ENCODE results near the gene CHRM1. TPM values are rescaled to one million over a fixed set of nuclear protein-coding genes. Genes with fewer than 3 reads are reported as not detected.
"Not testable (repeated sequence)": the region's sequence is repeated elsewhere in the genome, so short reads cannot be mapped to it uniquely, and the experiment has no call there.

CHRM1 gene
- total RNA-seq, 1 donor from 2014 or later: not detected

- Histone ChIP-seq H3K36me3 (ENCODE audit: control insufficient read depth, insufficient read depth, low read length) (peaks cover 3% of the 10 kb centered on the region), H3K27me3 (ENCODE audit: control insufficient read depth, insufficient read depth, low read length) (no peaks in the 10 kb centered on the region), H3K4me3 (ENCODE audit: low read depth, low read length) (no peak overlapping the region)
- FAIRE-seq (no peak), DNase-seq (ENCODE audit: low read depth) (no peak)
- no peak for TF ChIP-seq CTCF (IDR thresholded peaks at IDR 0.05; ENCODE audit: insufficient read depth, low read length, severe bottlenecking)
These were observed 46.3 kb downstream of the CHRM1 start for GRCh38 chr11:62874851-62875250.

GRCh38 chr11:62865635-62866034, 55.5 kb downstream of the CHRM1 start:
- H3K36me3 ChIP-seq (ENCODE audit: control insufficient read depth, insufficient read depth, low read length): no peaks in the 10 kb centered on the region
- FAIRE-seq (no peak), DNase-seq (ENCODE audit: low read depth) (no peak)
- no peak for TF ChIP-seq CTCF (IDR thresholded peaks at IDR 0.05; ENCODE audit: insufficient read depth, low read length, severe bottlenecking)
- no peak overlapping the region for H3K4me3 ChIP-seq (ENCODE audit: low read depth, low read length)
- H3K27me3 ChIP-seq (ENCODE audit: control insufficient read depth, insufficient read depth, low read length): no peaks in the 10 kb centered on the region

- no peak for DNase-seq (ENCODE audit: low read depth)
- no peaks in the 10 kb centered on the region for H3K36me3 ChIP-seq (ENCODE audit: control insufficient read depth, insufficient read depth, low read length)
- H3K27me3 ChIP-seq (ENCODE audit: control insufficient read depth, insufficient read depth, low read length): no peaks in the 10 kb centered on the region
- H3K4me3 ChIP-seq (ENCODE audit: low read depth, low read length): no peak overlapping the region
- no peak for FAIRE-seq
- no peak for TF ChIP-seq CTCF (IDR thresholded peaks at IDR 0.05; ENCODE audit: insufficient read depth, low read length, severe bottlenecking)
These were observed 57.4 kb downstream of the CHRM1 start for GRCh38 chr11:62863687-62864335.

- DNase-seq (ENCODE audit: low read depth); H3K4me3 ChIP-seq (ENCODE audit: low read depth, low read length); H3K27me3 ChIP-seq (ENCODE audit: control insufficient read depth, insufficient read depth, low read length); H3K36me3 ChIP-seq (ENCODE audit: control insufficient read depth, insufficient read depth, low read length); FAIRE-seq: not testable (repeated sequence)
These were observed 59.5 kb downstream of the CHRM1 start for GRCh38 chr11:62861564-62862192.

- FAIRE-seq: no peak
- Histone ChIP-seq H3K27me3 (ENCODE audit: control insufficient read depth, insufficient read depth, low read length) (no peaks in the 10 kb centered on the region), H3K36me3 (ENCODE audit: control insufficient read depth, insufficient read depth, low read length) (no peaks in the 10 kb centered on the region), H3K4me3 (ENCODE audit: low read depth, low read length) (no peak overlapping the region)
- no peak for TF ChIP-seq CTCF (IDR thresholded peaks at IDR 0.05; ENCODE audit: insufficient read depth, low read length, severe bottlenecking)
- DNase-seq (ENCODE audit: low read depth): no peak
These were observed 60.2 kb downstream of the CHRM1 start for GRCh38 chr11:62860835-62861563.

GRCh38 chr11:62859281-62859703, 61.9 kb downstream of the CHRM1 start:
- H3K27me3 ChIP-seq (ENCODE audit: control insufficient read depth, insufficient read depth, low read length); H3K36me3 ChIP-seq (ENCODE audit: control insufficient read depth, insufficient read depth, low read length); DNase-seq (ENCODE audit: low read depth); H3K4me3 ChIP-seq (ENCODE audit: low read depth, low read length); FAIRE-seq: not testable (repeated sequence)

Other genes starting within 250 kb of the CHRM1 start
- 27.9 and 29.4 TPM in 2 replicates for gene UQCC3, start 249.7 kb downstream of the CHRM1 start, total RNA-seq
- gene LBHD1, start 249.1 kb downstream of the CHRM1 start, total RNA-seq: 0.77 and 1.1 TPM in 2 replicates
- 176 and 227 TPM in 2 replicates for gene UBXN1, start 242.3 kb downstream of the CHRM1 start, total RNA-seq
- gene LRRN4CL, start 231.8 kb downstream of the CHRM1 start, total RNA-seq: 0.26 and 1.2 TPM in 2 replicates
- gene BSCL2, start 213.9 kb downstream of the CHRM1 start, total RNA-seq: 23.7 and 42.0 TPM in 2 replicates
- gene GNG3, start 213.7 kb downstream of the CHRM1 start, total RNA-seq: not detected in 2 replicates
- gene HNRNPUL2, start 193.9 kb downstream of the CHRM1 start, total RNA-seq: 9.2 and 15.2 TPM in 2 replicates
- gene TTC9C, start 192.9 kb downstream of the CHRM1 start, total RNA-seq: 21.4 and 27.4 TPM in 2 replicates
- 11.0 and 11.6 TPM in 2 replicates for gene ZBTB3, start 167.2 kb downstream of the CHRM1 start, total RNA-seq
- 102 and 121 TPM in 2 replicates for gene POLR2G, start 159.8 kb downstream of the CHRM1 start, total RNA-seq
- 16.6 and 17.1 TPM in 2 replicates for gene TAF6L, start 150.0 kb downstream of the CHRM1 start, total RNA-seq
- 19.0 and 30.0 TPM in 2 replicates for gene TMEM179B, start 134.0 kb downstream of the CHRM1 start, total RNA-seq
- 18.6 and 19.5 TPM in 2 replicates for gene TMEM223, start 129.4 kb downstream of the CHRM1 start, total RNA-seq
- gene NXF1, start 115.9 kb downstream of the CHRM1 start, total RNA-seq: 13.4 and 15.3 TPM in 2 replicates
- gene STX5, start 89.3 kb downstream of the CHRM1 start, total RNA-seq: 31.3 and 36.2 TPM in 2 replicates
- gene TEX54, start 88.5 kb downstream of the CHRM1 start, total RNA-seq: not detected in 2 replicates
- 59.0 and 113 TPM in 2 replicates for gene WDR74, start 81.8 kb downstream of the CHRM1 start, total RNA-seq
- 1,292 and 1,548 TPM in 2 replicates for gene SLC3A2, start 40.5 kb downstream of the CHRM1 start, total RNA-seq
- not detected in 2 replicates for gene SLC22A6, start 63.6 kb upstream of the CHRM1 start, total RNA-seq
- gene SLC22A8, start 94.5 kb upstream of the CHRM1 start, total RNA-seq: not detected in 2 replicates
- not detected in 2 replicates for gene SLC22A24, start 222.9 kb upstream of the CHRM1 start, total RNA-seq

Data from bronchial epithelial cell (primary cell).